GM20000 (cell line): ENCODE results near the gene RPS29.
A peak's percentile ranks its signal among the peaks of the same experiment; 100 is the strongest.
"Not testable (repeated sequence)": the region's sequence is repeated elsewhere in the genome, so short reads cannot be mapped to it uniquely, and the experiment has no call there.

Experiments
- DNase-seq: peaks from one replicate; pipeline ENCODE4 v3.0.0; 2012; ENCODE audit warnings: low spot score
- CTCF ChIP-seq: IDR thresholded peaks from 2 replicates; pipeline ENCODE4 v1.5.1; 2012; ENCODE audit warnings: mild to moderate bottlenecking, control low read depth; ENCODE audit errors: extremely low read depth, missing control alignments

The RPS29 gene

GRCh38 chr14:49589387-49589786 is 3.2 kb upstream of the RPS29 start:
- TF ChIP-seq CTCF = no peak
- no peak for DNase-seq

GRCh38 chr14:49586673-49587460 is 687 bp upstream of the RPS29 start:
- peak; percentile 32 for DNase-seq
- peak; percentile 66 for TF ChIP-seq CTCF

- not testable (repeated sequence) for DNase-seq
Measured at GRCh38 chr14:49584981-49585640, 1.1 kb downstream of the RPS29 start.

GRCh38 chr14:49584058-49584457 is 2.1 kb downstream of the RPS29 start:
- TF ChIP-seq CTCF = no peak
- DNase-seq = no peak

GRCh38 chr14:49583629-49584028 is 2.6 kb downstream of the RPS29 start:
- TF ChIP-seq CTCF = no peak
- no peak for DNase-seq

GRCh38 chr14:49582113-49582977 is 3.8 kb downstream of the RPS29 start:
- DNase-seq = no peak
- no peak for TF ChIP-seq CTCF

GRCh38 chr14:49581209-49582112 is 4.7 kb downstream of the RPS29 start:
- no peak for DNase-seq
- no peak for TF ChIP-seq CTCF
